Gastrocnemius medialis (tissue), 4 donors: ENCODE results near the gene BRIP1.

ENCODE experiments used
- CTCF ChIP-seq, 5 experiments: fragments of 450-650 bp in 3 of 5; fragments of 200-600 bp in 2 of 5; sonication (generic) in 2 of 5; IDR thresholded peaks in 4 of 5; conservative IDR thresholded peaks in 1 of 5; 1 replicate in 4 of 5; 2 replicates in 1 of 5; pipeline ENCODE4 v1.5.1; 2016 to 2019; ENCODE audit warnings: antibody characterized with exemption in 5 of 5, mild to moderate bottlenecking in 3 of 5, moderate library complexity in 3 of 5
- POLR2A ChIP-seq, 2 donors: fragments of 450-650 bp; IDR thresholded peaks; one replicate each; pipeline ENCODE4 v1.6.1; 2017; ENCODE audit warnings: antibody characterized with exemption in 2 of 2, mild to moderate bottlenecking in 2 of 2, moderate library complexity in 2 of 2

- TF ChIP-seq CTCF (IDR thresholded peaks at IDR 0.05 in 4 of 5, conservative IDR thresholded peaks at IDR 0.05 in 1 of 5): no peak
- TF ChIP-seq POLR2A (IDR thresholded peaks at IDR 0.05): no peak
These were observed 136.4 kb downstream of the BRIP1 start for GRCh38 chr17:61726977-61727376.
